ENCODE measurements around the gene OSBP2.
"Not testable (repeated sequence)": the region's sequence is repeated elsewhere in the genome, so short reads cannot be mapped to it uniquely, and the experiment has no call there.

Gene OSBP2

GRCh38 chr22:30763815-30764673, 69.4 kb downstream of the OSBP2 start:
- no peak overlapping the region for H3K4me3 ChIP-seq (ENCODE audit: control insufficient read depth, low read depth, low read length)
- peak; percentile 55 for DNase-seq (ENCODE audit: low read depth)
- TF ChIP-seq CTCF (IDR thresholded peaks at IDR 0.05; ENCODE audit: control insufficient read depth, insufficient read depth, low read depth, low read length, missing control alignments): peak; percentile 75

GRCh38 chr22:30767661-30768060, 73.0 kb downstream of the OSBP2 start:
- no peak for TF ChIP-seq CTCF (IDR thresholded peaks at IDR 0.05; ENCODE audit: control insufficient read depth, insufficient read depth, low read depth, low read length, missing control alignments)
- no peak for DNase-seq (ENCODE audit: low read depth)
- H3K4me3 ChIP-seq (ENCODE audit: control insufficient read depth, low read depth, low read length): no peak overlapping the region

GRCh38 chr22:30770716-30771115, 76.0 kb downstream of the OSBP2 start:
- no peak overlapping the region for H3K4me3 ChIP-seq (ENCODE audit: control insufficient read depth, low read depth, low read length)
- no peak for DNase-seq (ENCODE audit: low read depth)
- no peak for TF ChIP-seq CTCF (IDR thresholded peaks at IDR 0.05; ENCODE audit: control insufficient read depth, insufficient read depth, low read depth, low read length, missing control alignments)

- no peak overlapping the region for H3K4me3 ChIP-seq (ENCODE audit: control insufficient read depth, low read depth, low read length)
- no peak for TF ChIP-seq CTCF (IDR thresholded peaks at IDR 0.05; ENCODE audit: control insufficient read depth, insufficient read depth, low read depth, low read length, missing control alignments)
- no peak for DNase-seq (ENCODE audit: low read depth)
These were observed 79.2 kb downstream of the OSBP2 start for GRCh38 chr22:30773919-30774318.

- DNase-seq (ENCODE audit: low read depth): no peak
- TF ChIP-seq CTCF (IDR thresholded peaks at IDR 0.05; ENCODE audit: control insufficient read depth, insufficient read depth, low read depth, low read length, missing control alignments): no peak
These were observed 79.9 kb downstream of the OSBP2 start for GRCh38 chr22:30774566-30774965.

GRCh38 chr22:30776476-30776875, 81.8 kb downstream of the OSBP2 start:
- TF ChIP-seq CTCF (IDR thresholded peaks at IDR 0.05; ENCODE audit: control insufficient read depth, insufficient read depth, low read depth, low read length, missing control alignments): no peak
- DNase-seq (ENCODE audit: low read depth): no peak
- no peak overlapping the region for H3K4me3 ChIP-seq (ENCODE audit: control insufficient read depth, low read depth, low read length)

More at GRCh38 chr22:30774566-30774965, 79.9 kb downstream of the OSBP2 start:
- H3K4me3 ChIP-seq (ENCODE audit: control insufficient read depth, low read depth, low read length): no peak overlapping the region

- DNase-seq (ENCODE audit: low read depth); H3K4me3 ChIP-seq (ENCODE audit: control insufficient read depth, low read depth, low read length): not testable (repeated sequence)
These were observed 82.5 kb downstream of the OSBP2 start for GRCh38 chr22:30777146-30777545.
